Spleen (tissue), 11 donors: Measurements from ENCODE around the gene NKD1. TPM values are rescaled to one million over a fixed set of nuclear protein-coding genes. Genes with fewer than 3 reads are reported as not detected.

Experiments used
- DNase-seq: peaks from one replicate; pipeline ENCODE4 v3.0.0-alpha.2; 2020
- H3K27ac ChIP-seq, 8 donors: fragments of 200-600 bp; sonication (generic) in 7 of 8; 1 replicate in 4 of 8; 2 replicates in 4 of 8; pipeline versions ENCODE4 v1.5.0 to v1.8.0; 2016 to 2021; ENCODE audit warnings: inconsistent platforms in 4 of 8, mild to moderate bottlenecking in 4 of 8, moderate library complexity in 1 of 8
- H3K27me3 ChIP-seq, 7 donors: fragments of 200-600 bp; sonication (generic) in 6 of 7; replicated peaks in 1 of 7; 1 replicate in 4 of 7; 2 replicates in 3 of 7; pipeline versions ENCODE4 v1.5.0 to v1.8.0; 2016 to 2021; ENCODE audit warnings: inconsistent platforms in 3 of 7, mild to moderate bottlenecking in 1 of 7
- H3K36me3 ChIP-seq, 6 donors: fragments of 200-600 bp; sonication (generic) in 5 of 6; 1 replicate in 4 of 6; 2 replicates in 2 of 6; pipeline versions ENCODE4 v1.5.0 to v1.8.0; 2016 to 2021; ENCODE audit warnings: inconsistent platforms in 2 of 6
- H3K4me1 ChIP-seq, 6 donors: fragments of 200-600 bp; sonication (generic) in 5 of 6; 1 replicate in 3 of 6; 2 replicates in 3 of 6; pipeline versions ENCODE4 v1.5.0 to v1.8.0; 2016 to 2021; ENCODE audit warnings: inconsistent platforms in 3 of 6
- H3K4me3 ChIP-seq, 8 donors: fragments of 200-600 bp; sonication (generic) in 7 of 8; 1 replicate in 4 of 8; 2 replicates in 4 of 8; pipeline versions ENCODE4 v1.5.0 to v1.8.0; 2016 to 2021; ENCODE audit warnings: inconsistent platforms in 4 of 8, mild to moderate bottlenecking in 4 of 8, moderate library complexity in 2 of 8
- H3K9me3 ChIP-seq, 8 donors: fragments of 200-600 bp; sonication (generic) in 7 of 8; 1 replicate in 4 of 8; 2 replicates in 4 of 8; pipeline versions ENCODE4 v1.5.0 to v1.8.0; 2016 to 2021; ENCODE audit warnings: inconsistent platforms in 4 of 8
- POLR2A ChIP-seq, 3 donors: fragments of 450-650 bp; IDR thresholded peaks; one replicate each; pipeline ENCODE4 v1.5.1; 2017; ENCODE audit warnings: antibody characterized with exemption in 3 of 3, mild to moderate bottlenecking in 1 of 3
- POLR2AphosphoS5 ChIP-seq, 3 donors: sonication (generic); formaldehyde crosslinking; IDR thresholded peaks; one replicate each; pipeline ENCODE4 v1.5.1; 2017; ENCODE audit warnings: antibody characterized with exemption in 3 of 3
- WGBS, 5 donors: extraction: QIAGEN DNeasy Blood & Tissue Kit in 3 of 5; methylation state at CpG; one replicate each; pipeline versions ENCODE4 v1.1.5 to v1.1.7; 2013 to 2018; 5-methylcytosine and 5-hydroxymethylcytosine counted together
- intact Hi-C: fragments of 100-400 bp; cut with DNase I; formaldehyde crosslinking; loops from one replicate; pipeline ENCODE4 v1.15.0; 2023; ENCODE audit warnings: low total_unique reads
- polyA plus RNA-seq, 3 donors: library from polyadenylated mRNA; stranded (reverse); fragments of 200-250 nt; gene quantifications; one replicate each; pipeline ENCODE4 v1.2.1, GENCODE V29; 2013
- total RNA-seq, 7 donors: library from RNA; depleted of rRNA in 3 of 7; stranded (reverse); fragments of >200 nt in 3 of 7; fragmentation: NEBNext Ultra II Directional in 4 of 7; extraction: Animal tissue kit (Norgen Biotek cat#: 25700) in 4 of 7; gene quantifications; one replicate each; pipeline versions ENCODE4 v1.1.0 to v1.2.1, GENCODE V29; 2016 to 2021
- TF ChIP-seq, protein P1 (sequence below), 11 experiments: fragments of 200-600 bp in 7 of 11; fragments of 450-650 bp in 4 of 11; sonication (generic) in 4 of 11; IDR thresholded peaks in 8 of 11; conservative IDR thresholded peaks in 3 of 11; 1 replicate in 7 of 11; 2 replicates in 4 of 11; pipeline versions ENCODE4 v1.4.0 to v1.8.0; 2016 to 2021; ENCODE audit warnings: antibody characterized with exemption in 11 of 11, inconsistent platforms in 4 of 11, mild to moderate bottlenecking in 1 of 11
- donor health status: healthy with polysubstance abuse.
- donor health status: DM: no; HTN: no; CAD: no; lungs with moderate emphysema.
- donor health status: DM: no; HTN: no; CAD: no.
- donor health status: Bipolar disorder and iron deficiency.
- donor health status: healthy.
- donor health status: DM: no; HTN: no; CAD: no.
- donor health status: DM: yes; HTN: yes; CAD: no.

NKD1 gene
- total and polyA plus RNA-seq, 10 donors = 0.11 to 15.2 (median 3.6) TPM

DNA sequence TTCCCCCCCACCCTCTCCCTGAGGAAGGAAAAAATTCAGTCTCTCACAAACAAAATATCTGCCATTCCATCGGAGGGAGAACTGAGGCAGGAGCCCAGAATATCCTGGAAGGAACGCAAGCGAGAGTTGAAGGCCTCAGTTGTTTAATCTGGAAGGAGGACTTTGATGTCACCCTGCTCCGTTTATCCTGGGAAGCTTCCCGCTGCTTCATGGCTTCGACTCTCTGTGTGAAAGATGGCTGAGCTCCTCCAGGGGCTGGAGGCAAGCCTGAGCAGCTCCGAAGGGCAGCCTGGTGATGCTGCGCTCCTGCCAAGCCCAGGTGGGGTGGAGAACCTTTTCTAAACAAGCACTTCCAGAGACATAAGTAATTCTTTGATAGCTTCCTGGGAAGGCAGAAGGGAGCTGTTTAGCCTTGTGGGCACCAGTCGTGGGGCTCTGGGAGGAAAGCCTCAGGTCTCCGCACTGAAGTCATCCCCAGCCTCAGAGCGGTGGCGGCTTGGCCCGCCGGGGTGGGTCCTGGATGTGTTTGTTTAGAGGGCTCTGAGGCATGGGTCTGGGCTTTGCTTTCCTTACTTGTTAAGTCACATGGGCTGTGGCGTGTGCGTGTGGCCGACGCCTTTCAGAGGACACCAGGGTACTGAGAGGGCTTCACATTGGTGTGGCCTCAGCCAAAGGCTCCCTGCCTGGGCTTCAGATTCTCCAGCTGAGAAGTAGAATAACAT, 7.9 kb downstream of the NKD1 start:
- intact Hi-C loops = no loop called here
- 86 to 92% (median 90%) methylated on average over 14 to 18 of the region's 18 CpGs for WGBS, 5 donors
- Histone ChIP-seq H3K4me1 (no peaks in the 10 kb centered on the region), H3K27me3 (no peaks in the 10 kb centered on the region), H3K4me3 (no peak overlapping the region), H3K27ac (no peak overlapping the region), H3K36me3 (no peaks in the 10 kb centered on the region), H3K9me3 (peaks cover 0 to 7% (median 1%) of the 10 kb centered on the region in 8 donors)
- no peak for DNase-seq
- TF ChIP-seq POLR2AphosphoS5 (IDR thresholded peaks at IDR 0.05) = no peak
- TF ChIP-seq, protein P1, sequence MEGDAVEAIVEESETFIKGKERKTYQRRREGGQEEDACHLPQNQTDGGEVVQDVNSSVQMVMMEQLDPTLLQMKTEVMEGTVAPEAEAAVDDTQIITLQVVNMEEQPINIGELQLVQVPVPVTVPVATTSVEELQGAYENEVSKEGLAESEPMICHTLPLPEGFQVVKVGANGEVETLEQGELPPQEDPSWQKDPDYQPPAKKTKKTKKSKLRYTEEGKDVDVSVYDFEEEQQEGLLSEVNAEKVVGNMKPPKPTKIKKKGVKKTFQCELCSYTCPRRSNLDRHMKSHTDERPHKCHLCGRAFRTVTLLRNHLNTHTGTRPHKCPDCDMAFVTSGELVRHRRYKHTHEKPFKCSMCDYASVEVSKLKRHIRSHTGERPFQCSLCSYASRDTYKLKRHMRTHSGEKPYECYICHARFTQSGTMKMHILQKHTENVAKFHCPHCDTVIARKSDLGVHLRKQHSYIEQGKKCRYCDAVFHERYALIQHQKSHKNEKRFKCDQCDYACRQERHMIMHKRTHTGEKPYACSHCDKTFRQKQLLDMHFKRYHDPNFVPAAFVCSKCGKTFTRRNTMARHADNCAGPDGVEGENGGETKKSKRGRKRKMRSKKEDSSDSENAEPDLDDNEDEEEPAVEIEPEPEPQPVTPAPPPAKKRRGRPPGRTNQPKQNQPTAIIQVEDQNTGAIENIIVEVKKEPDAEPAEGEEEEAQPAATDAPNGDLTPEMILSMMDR (IDR thresholded peaks at IDR 0.05 in 8 of 11, conservative IDR thresholded peaks at IDR 0.05 in 3 of 11) = no peak
- no peak for TF ChIP-seq POLR2A (IDR thresholded peaks at IDR 0.05)

DNA sequence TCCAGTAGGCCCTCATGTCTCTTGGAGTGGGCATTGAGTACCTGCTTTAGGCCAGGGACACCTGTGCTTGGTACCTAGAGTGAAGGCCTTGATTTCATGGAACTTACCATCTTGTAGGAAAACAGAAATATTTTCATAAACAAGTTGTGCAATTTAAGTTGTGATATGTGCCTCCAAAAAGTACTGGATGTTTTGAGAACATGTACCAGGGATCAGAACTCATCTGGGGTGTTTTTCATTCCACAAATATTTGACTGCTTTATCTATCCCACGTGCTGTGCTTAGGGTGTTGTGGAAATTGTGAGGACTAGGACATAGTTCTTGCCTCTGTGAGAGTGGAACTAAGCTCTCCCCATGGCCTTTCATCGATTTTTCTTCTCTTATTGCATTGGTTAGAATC, 8.8 kb downstream of the NKD1 start:
- no peak overlapping the region for H3K4me3 ChIP-seq
- no peak overlapping the region for H3K27ac ChIP-seq
- H3K36me3 ChIP-seq = no peaks in the 10 kb centered on the region
- H3K4me1 ChIP-seq = no peaks in the 10 kb centered on the region
- 60 to 86% (median 77%) methylated on average over 2 of the region's 2 CpGs for WGBS, 5 donors
- H3K27me3 ChIP-seq = no peaks in the 10 kb centered on the region
- H3K9me3 ChIP-seq = peaks cover 0 to 14% (median 3%) of the 10 kb centered on the region in 8 donors
- intact Hi-C loops = no loop called here
- no peak for TF ChIP-seq POLR2A (IDR thresholded peaks at IDR 0.05)
- TF ChIP-seq, protein P1 (IDR thresholded peaks at IDR 0.05 in 8 of 11, conservative IDR thresholded peaks at IDR 0.05 in 3 of 11) = no peak
- no peak for TF ChIP-seq POLR2AphosphoS5 (IDR thresholded peaks at IDR 0.05)
- DNase-seq = no peak

DNA sequence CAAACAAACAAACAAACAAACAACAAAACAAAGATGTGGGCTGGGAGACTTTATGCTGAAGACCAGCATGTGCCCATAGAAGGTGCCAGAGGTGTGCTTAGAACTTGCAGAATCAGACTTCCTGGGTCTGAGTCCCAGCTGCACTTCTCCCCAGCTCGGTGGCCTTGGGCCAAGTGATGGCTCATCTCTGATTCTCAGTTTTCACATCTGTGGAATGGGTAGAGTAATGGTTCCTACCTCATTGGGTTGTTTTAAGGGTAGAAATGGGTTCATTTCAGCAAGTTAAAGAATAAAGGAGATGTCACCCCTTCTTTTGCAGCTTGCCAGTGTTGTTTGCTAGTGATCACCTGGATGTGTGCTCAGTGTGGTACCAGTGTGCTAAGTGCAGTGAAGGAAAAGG, 10.7 kb downstream of the NKD1 start:
- Histone ChIP-seq H3K9me3 (peaks cover 0 to 14% (median 3%) of the 10 kb centered on the region in 8 donors), H3K27me3 (no peaks in the 10 kb centered on the region), H3K36me3 (no peaks in the 10 kb centered on the region), H3K27ac (no peak overlapping the region), H3K4me3 (no peak overlapping the region), H3K4me1 (no peaks in the 10 kb centered on the region)
- DNase-seq = no peak
- intact Hi-C loops = no loop called here
- TF ChIP-seq POLR2AphosphoS5 (IDR thresholded peaks at IDR 0.05) (no peak), POLR2A (IDR thresholded peaks at IDR 0.05) (no peak)
- TF ChIP-seq, protein P1 (IDR thresholded peaks at IDR 0.05 in 8 of 11, conservative IDR thresholded peaks at IDR 0.05 in 3 of 11) = no peak
- WGBS, 5 donors = 58 to 80% (median 70%) methylated on average over 1 of the region's 1 CpG

DNA sequence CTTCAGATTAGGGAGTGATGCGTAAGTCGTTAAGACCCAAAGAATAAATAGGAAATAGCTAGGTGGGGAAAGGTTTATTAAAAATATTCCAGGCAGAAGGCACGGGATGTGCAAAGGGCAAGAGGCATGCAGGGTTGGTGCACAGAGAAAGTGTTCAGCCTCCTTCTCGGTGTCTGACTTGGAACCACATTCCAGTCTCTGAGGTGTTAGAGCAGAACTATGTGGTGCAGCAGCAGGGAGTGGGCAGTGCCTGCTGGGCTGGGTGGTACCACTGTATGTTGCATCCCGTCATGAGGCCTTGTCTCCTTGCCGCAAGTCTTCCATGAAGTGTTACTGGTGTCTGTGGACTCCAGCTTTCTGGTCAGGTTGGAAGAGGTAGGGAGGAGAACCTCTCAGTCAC, 11.1 kb downstream of the NKD1 start:
- no peak overlapping the region for H3K4me3 ChIP-seq
- no peak overlapping the region for H3K27ac ChIP-seq
- DNase-seq = no peak
- no peaks in the 10 kb centered on the region for H3K27me3 ChIP-seq
- H3K9me3 ChIP-seq = peaks cover 0 to 14% (median 3%) of the 10 kb centered on the region in 8 donors
- H3K4me1 ChIP-seq = no peaks in the 10 kb centered on the region
- no peak for TF ChIP-seq POLR2AphosphoS5 (IDR thresholded peaks at IDR 0.05)
- no peak for TF ChIP-seq POLR2A (IDR thresholded peaks at IDR 0.05)
- TF ChIP-seq, protein P1 (IDR thresholded peaks at IDR 0.05 in 8 of 11, conservative IDR thresholded peaks at IDR 0.05 in 3 of 11) = no peak
- intact Hi-C loops = no loop called here
- no peaks in the 10 kb centered on the region for H3K36me3 ChIP-seq
- WGBS, 5 donors = 90 to 98% (median 92%) methylated on average over 6 of the region's 6 CpGs
